NCI-H748 (cell line): ENCODE data around the gene HERC6.
"Not testable (repeated sequence)": the region's sequence is repeated elsewhere in the genome, so short reads cannot be mapped to it uniquely, and the experiment has no call there.

Source experiments
- DNase-seq: peaks from one replicate; lab custom pipeline; 2025; ENCODE audit not compliant: unreplicated experiment; lab: John Stamatoyannopoulos, UW

Gene HERC6

GRCh38 chr4:88445252-88445651 lies 66.6 kb downstream of the HERC6 start:
- no peak for DNase-seq

GRCh38 chr4:88446124-88446523 lies 67.5 kb downstream of the HERC6 start:
- DNase-seq: no peak

GRCh38 chr4:88447371-88448095 lies 68.9 kb downstream of the HERC6 start:
- no peak for DNase-seq

- not testable (repeated sequence) for DNase-seq
Observed at GRCh38 chr4:88448211-88448765, 69.6 kb downstream of the HERC6 start.

GRCh38 chr4:88448889-88449288 lies 70.2 kb downstream of the HERC6 start:
- DNase-seq: no peak

GRCh38 chr4:88449290-88449689 lies 70.6 kb downstream of the HERC6 start:
- no peak for DNase-seq

- no peak for DNase-seq
Observed at GRCh38 chr4:88451205-88451604, 72.6 kb downstream of the HERC6 start.

- no peak for DNase-seq
Observed at GRCh38 chr4:88452912-88453311, 74.3 kb downstream of the HERC6 start.

GRCh38 chr4:88456670-88457306 lies 78.1 kb downstream of the HERC6 start, which contains the start of gene HERC5:
Gene HERC5 (plus strand): TSS chr4:88457119. CDS start chr4:88457270, 151 bp downstream.
- DNase-seq: peak; percentile 77

GRCh38 chr4:88457307-88458103 lies 78.9 kb downstream of the HERC6 start:
- peak; percentile 67 for DNase-seq

GRCh38 chr4:88458104-88458740 lies 79.6 kb downstream of the HERC6 start:
- DNase-seq: no peak

GRCh38 chr4:88465653-88466192 lies 87.1 kb downstream of the HERC6 start:
- DNase-seq: no peak

- DNase-seq: no peak
Observed at GRCh38 chr4:88467392-88467791, 88.7 kb downstream of the HERC6 start.

GRCh38 chr4:88477229-88477860 lies 98.7 kb downstream of the HERC6 start:
- DNase-seq: no peak

GRCh38 chr4:88478247-88478646 lies 99.6 kb downstream of the HERC6 start:
- DNase-seq: no peak

GRCh38 chr4:88481537-88481936 lies 102.9 kb downstream of the HERC6 start:
- DNase-seq: no peak

GRCh38 chr4:88489100-88489761 lies 110.6 kb downstream of the HERC6 start:
- DNase-seq: no peak
